Measurements from ENCODE around the gene ARHGEF28. TPM values are rescaled to one million over a fixed set of nuclear protein-coding genes. Genes with fewer than 3 reads are reported as not detected.

The ARHGEF28 gene
- total RNA-seq, 6 experiments from 2014 or later, result 3.0 to 14.9 (median 6.4) TPM

GRCh38 chr5:73938938-73939320, 312.9 kb downstream of the ARHGEF28 start:
- ATAC-seq (no peak), DNase-seq (no peak)
- H3K4me1 ChIP-seq, result no peaks in the 10 kb centered on the region
- no peaks in the 10 kb centered on the region for H3K36me3 ChIP-seq
- H3K27me3 ChIP-seq, result no peaks in the 10 kb centered on the region
- 83% methylated on average over 5 of the region's 5 CpGs for WGBS (ENCODE audit: insufficient coverage, low coverage, low lambda C conversion rate, missing lambda C conversion rate)
- no peak overlapping the region for H3K4me3 ChIP-seq
- TF ChIP-seq CTCF (IDR thresholded peaks at IDR 0.05) (no peak), POLR2A (IDR thresholded peaks at IDR 0.05) (no peak)
- H3K9me3 ChIP-seq, result no peaks in the 10 kb centered on the region
- intact Hi-C loops (cut with DNase I), result no loop called here
- H3K27ac ChIP-seq, result no peak overlapping the region

- Histone ChIP-seq H3K36me3 (no peaks in the 10 kb centered on the region), H3K27me3 (no peaks in the 10 kb centered on the region), H3K4me3 (no peak overlapping the region), H3K4me1 (no peaks in the 10 kb centered on the region), H3K9me3 (no peaks in the 10 kb centered on the region), H3K27ac (no peak overlapping the region)
- DNase-seq (no peak), ATAC-seq (no peak)
- WGBS (ENCODE audit: insufficient coverage, low coverage, low lambda C conversion rate, missing lambda C conversion rate), result 74% methylated on average over 3 of the region's 3 CpGs
- TF ChIP-seq CTCF (IDR thresholded peaks at IDR 0.05), result no peak
- no peak for TF ChIP-seq POLR2A (IDR thresholded peaks at IDR 0.05)
- intact Hi-C loops (cut with DNase I), result no loop called here
These were observed 313.6 kb downstream of the ARHGEF28 start for GRCh38 chr5:73939557-73939956.

- Histone ChIP-seq H3K9me3 (no peaks in the 10 kb centered on the region), H3K4me1 (no peaks in the 10 kb centered on the region), H3K27me3 (no peaks in the 10 kb centered on the region), H3K4me3 (no peak overlapping the region), H3K36me3 (no peaks in the 10 kb centered on the region), H3K27ac (no peak overlapping the region)
- intact Hi-C loops (cut with DNase I), result no loop called here
- DNase-seq (no peak), ATAC-seq (no peak)
- TF ChIP-seq CTCF (IDR thresholded peaks at IDR 0.05) (no peak), POLR2A (IDR thresholded peaks at IDR 0.05) (no peak)
These were observed 314.0 kb downstream of the ARHGEF28 start for GRCh38 chr5:73940026-73940425.

- no peaks in the 10 kb centered on the region for H3K27me3 ChIP-seq
- H3K4me3 ChIP-seq, result no peak overlapping the region
- 54% methylated on average over 3 of the region's 3 CpGs for whole genome bisulfite sequencing (ENCODE audit: insufficient coverage, low coverage, low lambda C conversion rate, missing lambda C conversion rate)
- DNase-seq (no peak), ATAC-seq (no peak)
- H3K36me3 ChIP-seq, result no peaks in the 10 kb centered on the region
- intact Hi-C loops (cut with DNase I), result no loop called here
- no peak for TF ChIP-seq CTCF (IDR thresholded peaks at IDR 0.05)
- no peak for TF ChIP-seq POLR2A (IDR thresholded peaks at IDR 0.05)
- no peaks in the 10 kb centered on the region for H3K4me1 ChIP-seq
- H3K27ac ChIP-seq, result no peak overlapping the region
- H3K9me3 ChIP-seq, result no peaks in the 10 kb centered on the region
These were observed 314.8 kb downstream of the ARHGEF28 start for GRCh38 chr5:73940801-73941200.

- intact Hi-C loops (cut with DNase I), result no loop called here
- Histone ChIP-seq H3K27ac (no peak overlapping the region), H3K27me3 (no peaks in the 10 kb centered on the region), H3K9me3 (no peaks in the 10 kb centered on the region), H3K36me3 (no peaks in the 10 kb centered on the region), H3K4me1 (no peaks in the 10 kb centered on the region), H3K4me3 (no peak overlapping the region)
- ATAC-seq (no peak), DNase-seq (no peak)
- WGBS (ENCODE audit: insufficient coverage, low coverage, low lambda C conversion rate, missing lambda C conversion rate), result 83% methylated on average over 1 of the region's 1 CpG
- TF ChIP-seq CTCF (IDR thresholded peaks at IDR 0.05) (no peak), POLR2A (IDR thresholded peaks at IDR 0.05) (no peak)
These were observed 316.8 kb downstream of the ARHGEF28 start for GRCh38 chr5:73942783-73943182.

Measured in right lobe of liver (tissue), 6 donors.